Measurements from ENCODE around the gene PRDX4. TPM values are rescaled to one million over a fixed set of nuclear protein-coding genes. Genes with fewer than 3 reads are reported as not detected.

Gene PRDX4
- total and polyA plus RNA-seq, 10 of the 15 experiments (the other 5 are each of a cell fraction or from before 2014, with no cell fraction given), result 11.1 to 121 (median 59.1) TPM

DNA sequence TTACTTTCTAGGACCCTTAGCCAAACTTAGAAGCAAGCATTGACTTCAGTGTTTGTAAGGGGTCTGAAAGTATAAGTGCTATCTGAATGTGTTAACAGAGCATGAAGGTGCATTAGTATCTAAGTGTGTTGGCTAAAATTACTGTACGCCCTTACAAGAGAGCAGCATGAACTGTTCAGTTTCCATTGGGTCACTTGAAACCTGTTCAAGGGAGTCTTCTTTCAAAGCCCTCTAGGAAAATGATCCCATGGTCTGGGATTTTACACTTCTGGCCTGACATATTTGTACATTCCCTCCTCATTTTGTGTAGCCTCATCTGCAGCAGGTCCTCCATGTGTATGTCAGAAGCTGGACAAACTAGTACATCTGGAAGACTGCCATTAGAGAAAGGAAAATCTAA lies 3.2 kb downstream of the PRDX4 start:
- H3K36me3 ChIP-seq (ENCODE audit: control insufficient read depth in 2 of 2, insufficient read depth in 2 of 2, low read length in 1 of 2), result peaks cover 0 to 4% of the 10 kb centered on the region in 2 experiments; a peak in 1 of 4 replicates
- ChIA-PET CTCF (interaction anchor here (2.4 kb wide), 1 partner anchor 231 kb away, joined by 10 read pairs; no protein-coding TSS in a partner anchor), POLR2A (interaction anchor here (1.1 kb wide), 1 partner anchor 68 kb away, joined by 3 read pairs; no protein-coding TSS in a partner anchor), SMC1A (ENCODE audit: uncharacterized antibody, unreplicated experiment) (interaction anchor here (1.0 to 1.8 kb wide), 2 partner anchors 103 to 231 kb away, joined by 3 to 8 read pairs; no protein-coding TSS in a partner anchor), RAD21 (ENCODE audit: unreplicated experiment) (no interaction called here)
- intact Hi-C loops (cut with micrococcal nuclease; ENCODE audit: unreplicated experiment) (no loop called here), in situ Hi-C loops (cut with MboI) (no loop called here)
- no peak overlapping the region for H3K9ac ChIP-seq (ENCODE audit: control insufficient read depth, insufficient read depth, low read length)
- H3K4me3 ChIP-seq, result no peak overlapping the region
- H2AFZ ChIP-seq (ENCODE audit: control insufficient read depth, low read depth, low read length), result no peak overlapping the region
- BruUV-seq (replicated peaks), result no TSS peak
- no peaks in the 10 kb centered on the region; the same call in 2 of the 3 replicates for H3K9me3 ChIP-seq (replicated peaks; ENCODE audit: control insufficient read depth, insufficient read depth, low read length)
- FAIRE-seq (no peak), DNase-seq (ENCODE audit: low read depth, low spot score) (no peak), ATAC-seq (no peak)
- H3K4me2 ChIP-seq (ENCODE audit: control insufficient read depth, insufficient read depth), result no peak overlapping the region
- no peaks in the 10 kb centered on the region for H4K20me1 ChIP-seq (ENCODE audit: control insufficient read depth, insufficient read depth)
- 60% methylated on average over 1 of the region's 1 CpG for WGBS (ENCODE audit: insufficient coverage, insufficient replicate concordance, low lambda C conversion rate, missing lambda C conversion rate)
- no peaks in the 10 kb centered on the region for H3K4me1 ChIP-seq (ENCODE audit: control insufficient read depth, insufficient read depth, low read length)
- H3K27me3 ChIP-seq (replicated peaks in 1 of 2; ENCODE audit: control insufficient read depth in 2 of 2, insufficient read depth in 2 of 2, low read length in 1 of 2), result no peaks in the 10 kb centered on the region
- no peak overlapping the region for H3K27ac ChIP-seq (ENCODE audit: control insufficient read depth, insufficient read depth)
- TF ChIP-seq FOXK2 (IDR thresholded peaks at IDR 0.05) (no peak), EGR1 (IDR thresholded peaks at IDR 0.05; ENCODE audit: borderline replicate concordance in 1 of 2, low read depth in 2 of 2, low read length in 2 of 2) (no peak), BRCA1 (IDR thresholded peaks at IDR 0.05; ENCODE audit: low read depth, low read length) (no peak), RAD51 (IDR thresholded peaks at IDR 0.05) (no peak), POLR2AphosphoS2 (IDR thresholded peaks at IDR 0.05; ENCODE audit: low read depth, low read length) (no peak), MYB (IDR thresholded peaks at IDR 0.05; ENCODE audit: borderline replicate concordance, low read depth, low read length) (no peak)
- TF ChIP-seq, protein P1, sequence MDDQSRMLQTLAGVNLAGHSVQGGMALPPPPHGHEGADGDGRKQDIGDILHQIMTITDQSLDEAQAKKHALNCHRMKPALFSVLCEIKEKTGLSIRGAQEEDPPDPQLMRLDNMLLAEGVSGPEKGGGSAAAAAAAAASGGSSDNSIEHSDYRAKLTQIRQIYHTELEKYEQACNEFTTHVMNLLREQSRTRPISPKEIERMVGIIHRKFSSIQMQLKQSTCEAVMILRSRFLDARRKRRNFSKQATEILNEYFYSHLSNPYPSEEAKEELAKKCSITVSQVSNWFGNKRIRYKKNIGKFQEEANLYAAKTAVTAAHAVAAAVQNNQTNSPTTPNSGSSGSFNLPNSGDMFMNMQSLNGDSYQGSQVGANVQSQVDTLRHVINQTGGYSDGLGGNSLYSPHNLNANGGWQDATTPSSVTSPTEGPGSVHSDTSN (IDR thresholded peaks at IDR 0.05; ENCODE audit: insufficient replicate concordance, low read depth, low read length), result no peak
- TF ChIP-seq, protein P2, sequence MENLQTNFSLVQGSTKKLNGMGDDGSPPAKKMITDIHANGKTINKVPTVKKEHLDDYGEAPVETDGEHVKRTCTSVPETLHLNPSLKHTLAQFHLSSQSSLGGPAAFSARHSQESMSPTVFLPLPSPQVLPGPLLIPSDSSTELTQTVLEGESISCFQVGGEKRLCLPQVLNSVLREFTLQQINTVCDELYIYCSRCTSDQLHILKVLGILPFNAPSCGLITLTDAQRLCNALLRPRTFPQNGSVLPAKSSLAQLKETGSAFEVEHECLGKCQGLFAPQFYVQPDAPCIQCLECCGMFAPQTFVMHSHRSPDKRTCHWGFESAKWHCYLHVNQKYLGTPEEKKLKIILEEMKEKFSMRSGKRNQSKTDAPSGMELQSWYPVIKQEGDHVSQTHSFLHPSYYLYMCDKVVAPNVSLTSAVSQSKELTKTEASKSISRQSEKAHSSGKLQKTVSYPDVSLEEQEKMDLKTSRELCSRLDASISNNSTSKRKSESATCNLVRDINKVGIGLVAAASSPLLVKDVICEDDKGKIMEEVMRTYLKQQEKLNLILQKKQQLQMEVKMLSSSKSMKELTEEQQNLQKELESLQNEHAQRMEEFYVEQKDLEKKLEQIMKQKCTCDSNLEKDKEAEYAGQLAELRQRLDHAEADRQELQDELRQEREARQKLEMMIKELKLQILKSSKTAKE (IDR thresholded peaks at IDR 0.05; ENCODE audit: low read depth, poor library complexity, severe bottlenecking), result no peak
- peaks cover 3% of the 10 kb centered on the region for H3K79me2 ChIP-seq (ENCODE audit: control insufficient read depth, insufficient read depth, low read length)

All from GM12878 (cell line).